SK-N-SH treated with all-trans-retinoic acid at 6 μM for 48 hours (cell line): Measurements from ENCODE around the gene PSME3.

ENCODE experiments used
- ATAC-seq: fragments of 200-7000 bp; cut with Tn5 transposase; 3 replicates; pipeline ENCODE4 v1.9.1; 2020; ENCODE audit warnings: mild to moderate bottlenecking, moderate library complexity
- ARNTL ChIP-seq: fragments of 450-650 bp; formaldehyde crosslinking; IDR thresholded peaks from 2 replicates; pipeline ENCODE4 v1.5.0; 2020; ENCODE audit warnings: low read depth, mild to moderate bottlenecking, moderate library complexity, borderline replicate concordance
- BACH2 ChIP-seq: fragments of 250-450 bp; sonication (Bioruptor Pico); IDR thresholded peaks from 2 replicates; pipeline ENCODE4 v1.9.0; 2021; ENCODE audit warnings: mild to moderate bottlenecking, borderline replicate concordance
- CSDC2 ChIP-seq: fragments of 250-450 bp; sonication (Bioruptor Pico); IDR thresholded peaks from 2 replicates; pipeline ENCODE4 v1.5.0; 2020; ENCODE audit warnings: mild to moderate bottlenecking, moderate library complexity
- GLIS3 ChIP-seq: fragments of 250-450 bp; sonication (Bioruptor Pico); IDR thresholded peaks from 2 replicates; pipeline ENCODE4 v1.5.0; 2020; ENCODE audit warnings: mild to moderate bottlenecking, moderate library complexity
- ISL1 ChIP-seq: fragments of 250-450 bp; sonication (Bioruptor Pico); IDR thresholded peaks from 2 replicates; pipeline ENCODE4 v2.1.2; 2022; ENCODE audit warnings: mild to moderate bottlenecking, moderate library complexity
- OSR1 ChIP-seq: fragments of 250-450 bp; sonication (Bioruptor Pico); IDR thresholded peaks from 2 replicates; pipeline ENCODE4 v1.8.0; 2022; ENCODE audit warnings: moderate library complexity, mild to moderate bottlenecking, inconsistent platforms
- PPARA ChIP-seq: fragments of 250-450 bp; sonication (Bioruptor Pico); IDR thresholded peaks from 2 replicates; pipeline ENCODE4 v1.5.0; 2020; ENCODE audit warnings: mild to moderate bottlenecking, borderline replicate concordance
- RARB ChIP-seq: fragments of 250-450 bp; sonication (Bioruptor Pico); IDR thresholded peaks from 2 replicates; pipeline ENCODE4 v1.8.0; 2021; ENCODE audit warnings: mild to moderate bottlenecking, moderate library complexity
- SNAI2 ChIP-seq: fragments of 250-450 bp; sonication (Bioruptor Pico); IDR thresholded peaks from 2 replicates; pipeline ENCODE4 v1.5.0; 2020; ENCODE audit warnings: mild to moderate bottlenecking, moderate library complexity
- TCF4 ChIP-seq: fragments of 250-450 bp; sonication (Bioruptor Pico); IDR thresholded peaks from 2 replicates; pipeline ENCODE4 v1.8.0; 2021; ENCODE audit warnings: mild to moderate bottlenecking, moderate library complexity, borderline replicate concordance
- TOX ChIP-seq: fragments of 250-450 bp; sonication (Bioruptor Pico); IDR thresholded peaks from 2 replicates; pipeline ENCODE4 v1.8.0; 2021; ENCODE audit warnings: mild to moderate bottlenecking, moderate library complexity, borderline replicate concordance
- ZC3H10 ChIP-seq: fragments of 250-450 bp; sonication (Bioruptor Pico); IDR thresholded peaks from 2 replicates; pipeline ENCODE4 v1.5.1; 2021; ENCODE audit warnings: mild to moderate bottlenecking, moderate library complexity
- ZFP3 ChIP-seq: fragments of 250-450 bp; sonication (Bioruptor Pico); IDR thresholded peaks from 2 replicates; pipeline ENCODE4 v1.5.0; 2020; ENCODE audit warnings: mild to moderate bottlenecking, moderate library complexity
- ZFP30 ChIP-seq: fragments of 450-650 bp; formaldehyde crosslinking; IDR thresholded peaks from 2 replicates; pipeline ENCODE4 v1.5.0; 2022; ENCODE audit warnings: mild to moderate bottlenecking, moderate library complexity
- ZNF565 ChIP-seq: fragments of 450-650 bp; formaldehyde crosslinking; conservative IDR thresholded peaks from 2 replicates; pipeline ENCODE4 v1.5.0; 2020; ENCODE audit warnings: low read depth, mild to moderate bottlenecking, moderate library complexity
- ZNF70 ChIP-seq: fragments of 450-650 bp; formaldehyde crosslinking; IDR thresholded peaks from 2 replicates; pipeline ENCODE4 v1.5.0; 2020; ENCODE audit warnings: mild to moderate bottlenecking, moderate library complexity
- TF ChIP-seq, protein P1 (sequence below): fragments of 250-450 bp; sonication (Bioruptor Pico); IDR thresholded peaks from 2 replicates; pipeline ENCODE4 v1.8.0; 2021; ENCODE audit warnings: low read depth, mild to moderate bottlenecking, moderate library complexity, borderline replicate concordance
- TF ChIP-seq, protein P2 (sequence below): fragments of 250-450 bp; sonication (Bioruptor Pico); IDR thresholded peaks from 2 replicates; pipeline ENCODE4 v1.5.1; 2020; ENCODE audit warnings: low read depth, mild to moderate bottlenecking, moderate library complexity
- TF ChIP-seq, protein P3 (sequence below): fragments of 250-450 bp; sonication (Bioruptor Pico); IDR thresholded peaks from 2 replicates; pipeline ENCODE4 v1.5.0; 2020; ENCODE audit warnings: mild to moderate bottlenecking, moderate library complexity
- TF ChIP-seq, protein P4 (sequence below): fragments of 250-450 bp; sonication (Bioruptor Pico); IDR thresholded peaks from 2 replicates; pipeline ENCODE4 v1.8.0; 2020; ENCODE audit warnings: mild to moderate bottlenecking, moderate library complexity, borderline replicate concordance

The PSME3 gene

DNA sequence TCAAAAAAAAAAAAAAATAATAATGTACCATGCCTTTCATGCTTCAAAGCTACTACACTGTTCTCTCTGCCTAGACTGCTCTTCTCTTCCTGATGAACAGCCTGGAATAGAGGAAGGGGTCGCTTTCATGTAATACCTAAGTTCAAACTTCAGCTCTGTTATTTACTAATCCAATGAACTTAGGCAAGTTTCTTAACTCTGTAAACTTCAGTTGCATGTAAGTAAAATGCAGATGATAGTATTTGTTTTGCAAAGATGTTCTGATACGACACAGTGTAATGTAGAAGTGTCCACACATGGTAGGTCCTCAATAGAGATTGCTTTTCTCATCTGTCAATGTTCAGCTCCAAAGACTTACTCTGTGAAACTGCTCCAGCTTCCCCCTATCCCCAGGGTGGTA is 41.2 kb upstream of the PSME3 start:
- TF ChIP-seq ZC3H10 (CRISPR knock-in tag) = no peak
- no peak for TF ChIP-seq BACH2
- no peak for TF ChIP-seq OSR1 (CRISPR knock-in tag)
- TF ChIP-seq PPARA = no peak
- no peak for TF ChIP-seq ZFP30 (CRISPR knock-in tag)
- TF ChIP-seq TOX = no peak
- TF ChIP-seq CSDC2 (CRISPR knock-in tag) = no peak
- TF ChIP-seq ZNF70 (CRISPR knock-in tag) = no peak
- TF ChIP-seq, protein P1, sequence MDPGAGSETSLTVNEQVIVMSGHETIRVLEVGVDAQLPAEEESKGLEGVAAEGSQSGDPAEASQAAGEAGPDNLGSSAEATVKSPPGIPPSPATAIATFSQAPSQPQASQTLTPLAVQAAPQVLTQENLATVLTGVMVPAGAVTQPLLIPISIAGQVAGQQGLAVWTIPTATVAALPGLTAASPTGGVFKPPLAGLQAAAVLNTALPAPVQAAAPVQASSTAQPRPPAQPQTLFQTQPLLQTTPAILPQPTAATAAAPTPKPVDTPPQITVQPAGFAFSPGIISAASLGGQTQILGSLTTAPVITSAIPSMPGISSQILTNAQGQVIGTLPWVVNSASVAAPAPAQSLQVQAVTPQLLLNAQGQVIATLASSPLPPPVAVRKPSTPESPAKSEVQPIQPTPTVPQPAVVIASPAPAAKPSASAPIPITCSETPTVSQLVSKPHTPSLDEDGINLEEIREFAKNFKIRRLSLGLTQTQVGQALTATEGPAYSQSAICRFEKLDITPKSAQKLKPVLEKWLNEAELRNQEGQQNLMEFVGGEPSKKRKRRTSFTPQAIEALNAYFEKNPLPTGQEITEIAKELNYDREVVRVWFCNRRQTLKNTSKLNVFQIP = no peak
- no peak for TF ChIP-seq SNAI2 (CRISPR knock-in tag)
- TF ChIP-seq, protein P2, sequence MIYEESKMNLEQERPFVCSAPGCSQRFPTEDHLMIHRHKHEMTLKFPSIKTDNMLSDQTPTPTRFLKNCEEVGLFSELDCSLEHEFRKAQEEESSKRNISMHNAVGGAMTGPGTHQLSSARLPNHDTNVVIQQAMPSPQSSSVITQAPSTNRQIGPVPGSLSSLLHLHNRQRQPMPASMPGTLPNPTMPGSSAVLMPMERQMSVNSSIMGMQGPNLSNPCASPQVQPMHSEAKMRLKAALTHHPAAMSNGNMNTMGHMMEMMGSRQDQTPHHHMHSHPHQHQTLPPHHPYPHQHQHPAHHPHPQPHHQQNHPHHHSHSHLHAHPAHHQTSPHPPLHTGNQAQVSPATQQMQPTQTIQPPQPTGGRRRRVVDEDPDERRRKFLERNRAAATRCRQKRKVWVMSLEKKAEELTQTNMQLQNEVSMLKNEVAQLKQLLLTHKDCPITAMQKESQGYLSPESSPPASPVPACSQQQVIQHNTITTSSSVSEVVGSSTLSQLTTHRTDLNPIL = no peak
- no peak for ATAC-seq

DNA sequence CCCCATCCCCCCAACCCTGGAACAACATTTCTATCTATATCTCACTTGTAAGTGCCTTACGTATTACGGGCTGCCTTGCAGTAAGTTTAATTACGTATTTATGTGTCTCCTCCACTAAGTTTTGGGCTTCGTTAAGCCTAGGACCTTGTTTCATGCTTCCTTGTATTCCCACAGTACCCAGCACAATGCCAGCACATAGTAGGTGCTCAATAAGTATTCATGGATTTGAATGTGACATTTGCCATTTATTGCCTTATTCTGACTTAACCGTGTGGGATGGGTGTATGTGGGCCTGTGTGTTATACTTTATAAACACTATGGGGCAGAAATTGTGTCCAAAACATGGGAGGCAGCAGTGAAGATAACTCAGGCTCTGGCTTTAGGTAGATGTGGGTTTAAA is 40.7 kb upstream of the PSME3 start:
- no peak for ATAC-seq

DNA sequence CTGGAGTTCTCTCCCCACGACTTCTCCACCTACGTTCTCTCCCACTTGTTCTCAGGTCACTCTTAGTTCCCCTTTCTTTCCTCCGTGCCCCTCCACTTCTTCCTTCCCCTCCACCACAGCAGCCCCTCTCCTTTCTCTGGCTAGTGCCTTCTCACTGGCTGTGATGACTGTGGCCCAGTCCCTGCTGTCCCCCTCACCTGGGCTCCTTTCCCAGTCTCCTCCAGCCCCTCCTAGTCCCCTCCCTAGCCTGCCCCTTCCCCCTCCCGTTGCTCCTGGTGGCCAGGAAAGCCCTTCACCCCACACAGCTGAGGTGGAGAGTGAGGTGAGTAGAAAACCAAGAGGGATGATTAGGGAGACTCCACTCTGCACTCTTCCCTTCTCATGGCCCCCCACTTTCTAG is 38.1 kb upstream of the PSME3 start:
- TF ChIP-seq GLIS3 (CRISPR knock-in tag) = no peak
- TF ChIP-seq CSDC2 (CRISPR knock-in tag) = no peak
- TF ChIP-seq OSR1 (CRISPR knock-in tag) = no peak
- TF ChIP-seq, protein P1 = no peak
- TF ChIP-seq ZNF70 (CRISPR knock-in tag) = no peak
- TF ChIP-seq, protein P3, sequence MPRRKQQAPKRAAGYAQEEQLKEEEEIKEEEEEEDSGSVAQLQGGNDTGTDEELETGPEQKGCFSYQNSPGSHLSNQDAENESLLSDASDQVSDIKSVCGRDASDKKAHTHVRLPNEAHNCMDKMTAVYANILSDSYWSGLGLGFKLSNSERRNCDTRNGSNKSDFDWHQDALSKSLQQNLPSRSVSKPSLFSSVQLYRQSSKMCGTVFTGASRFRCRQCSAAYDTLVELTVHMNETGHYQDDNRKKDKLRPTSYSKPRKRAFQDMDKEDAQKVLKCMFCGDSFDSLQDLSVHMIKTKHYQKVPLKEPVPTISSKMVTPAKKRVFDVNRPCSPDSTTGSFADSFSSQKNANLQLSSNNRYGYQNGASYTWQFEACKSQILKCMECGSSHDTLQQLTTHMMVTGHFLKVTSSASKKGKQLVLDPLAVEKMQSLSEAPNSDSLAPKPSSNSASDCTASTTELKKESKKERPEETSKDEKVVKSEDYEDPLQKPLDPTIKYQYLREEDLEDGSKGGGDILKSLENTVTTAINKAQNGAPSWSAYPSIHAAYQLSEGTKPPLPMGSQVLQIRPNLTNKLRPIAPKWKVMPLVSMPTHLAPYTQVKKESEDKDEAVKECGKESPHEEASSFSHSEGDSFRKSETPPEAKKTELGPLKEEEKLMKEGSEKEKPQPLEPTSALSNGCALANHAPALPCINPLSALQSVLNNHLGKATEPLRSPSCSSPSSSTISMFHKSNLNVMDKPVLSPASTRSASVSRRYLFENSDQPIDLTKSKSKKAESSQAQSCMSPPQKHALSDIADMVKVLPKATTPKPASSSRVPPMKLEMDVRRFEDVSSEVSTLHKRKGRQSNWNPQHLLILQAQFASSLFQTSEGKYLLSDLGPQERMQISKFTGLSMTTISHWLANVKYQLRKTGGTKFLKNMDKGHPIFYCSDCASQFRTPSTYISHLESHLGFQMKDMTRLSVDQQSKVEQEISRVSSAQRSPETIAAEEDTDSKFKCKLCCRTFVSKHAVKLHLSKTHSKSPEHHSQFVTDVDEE = no peak
- no peak for ATAC-seq

More for the DNA sequence above, 40.7 kb upstream of the PSME3 start:
- no peak for TF ChIP-seq TCF4 (CRISPR knock-in tag)
- TF ChIP-seq, protein P2 = no peak
- TF ChIP-seq ZNF70 (CRISPR knock-in tag) = no peak
- no peak for TF ChIP-seq ZNF565 (CRISPR knock-in tag)
- no peak for TF ChIP-seq ZFP3 (CRISPR knock-in tag)
- TF ChIP-seq, protein P4, sequence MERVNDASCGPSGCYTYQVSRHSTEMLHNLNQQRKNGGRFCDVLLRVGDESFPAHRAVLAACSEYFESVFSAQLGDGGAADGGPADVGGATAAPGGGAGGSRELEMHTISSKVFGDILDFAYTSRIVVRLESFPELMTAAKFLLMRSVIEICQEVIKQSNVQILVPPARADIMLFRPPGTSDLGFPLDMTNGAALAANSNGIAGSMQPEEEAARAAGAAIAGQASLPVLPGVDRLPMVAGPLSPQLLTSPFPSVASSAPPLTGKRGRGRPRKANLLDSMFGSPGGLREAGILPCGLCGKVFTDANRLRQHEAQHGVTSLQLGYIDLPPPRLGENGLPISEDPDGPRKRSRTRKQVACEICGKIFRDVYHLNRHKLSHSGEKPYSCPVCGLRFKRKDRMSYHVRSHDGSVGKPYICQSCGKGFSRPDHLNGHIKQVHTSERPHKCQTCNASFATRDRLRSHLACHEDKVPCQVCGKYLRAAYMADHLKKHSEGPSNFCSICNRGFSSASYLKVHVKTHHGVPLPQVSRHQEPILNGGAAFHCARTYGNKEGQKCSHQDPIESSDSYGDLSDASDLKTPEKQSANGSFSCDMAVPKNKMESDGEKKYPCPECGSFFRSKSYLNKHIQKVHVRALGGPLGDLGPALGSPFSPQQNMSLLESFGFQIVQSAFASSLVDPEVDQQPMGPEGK (CRISPR knock-in tag) = no peak
- TF ChIP-seq, protein P3 = no peak
- TF ChIP-seq ZC3H10 (CRISPR knock-in tag) = no peak
- no peak for TF ChIP-seq ZFP30 (CRISPR knock-in tag)
- TF ChIP-seq TOX = no peak
- no peak for TF ChIP-seq RARB (CRISPR knock-in tag)
- TF ChIP-seq GLIS3 (CRISPR knock-in tag) = no peak
- no peak for TF ChIP-seq PPARA
- TF ChIP-seq ISL1 (CRISPR knock-in tag) = no peak
- no peak for TF ChIP-seq BACH2
- TF ChIP-seq ARNTL = no peak
- TF ChIP-seq, all 23 proteins: peak for 0
